Measurements from ENCODE around the gene A2M. TPM values are rescaled to one million over a fixed set of nuclear protein-coding genes. Genes with fewer than 3 reads are reported as not detected.

A2M gene
- total and polyA plus RNA-seq, 2 of the 4 experiments (the other 2 are of a cell fraction), result 1.1 to 3.2 TPM

GRCh38 chr12:9147461-9147860 is 31.7 kb upstream of the A2M start:
- Histone ChIP-seq H2AK9ac (replicated peaks; ENCODE audit: low read depth, low read length, poor library complexity) (no peak overlapping the region), H3K56ac (ENCODE audit: extremely low read depth, insufficient read depth, low read length) (no peak overlapping the region), H3K4me2 (ENCODE audit: low read depth, low read length) (no peak overlapping the region), H3K23ac (ENCODE audit: low read depth, low read length) (no peak overlapping the region), H3K9me3 (ENCODE audit: control insufficient read depth, insufficient read depth, low read length) (peaks cover 7% of the 10 kb centered on the region), H3K18ac (ENCODE audit: low read depth, low read length) (no peak overlapping the region), H2AFZ (replicated peaks; ENCODE audit: low read length, poor library complexity) (no peak overlapping the region), H2BK20ac (ENCODE audit: low read depth, low read length) (no peak overlapping the region), H3K27ac (ENCODE audit: insufficient read depth, low read length) (no peak overlapping the region), H2BK120ac (ENCODE audit: low read depth, low read length) (no peak overlapping the region), H3K36me3 (ENCODE audit: control insufficient read depth, insufficient read depth, low read length) (no peaks in the 10 kb centered on the region), H4K20me1 (ENCODE audit: insufficient read depth, low read length) (no peaks in the 10 kb centered on the region), H3K9ac (ENCODE audit: low read depth, low read length) (no peak overlapping the region), H3K4ac (ENCODE audit: low read depth, low read length) (no peak overlapping the region), H4K5ac (ENCODE audit: low read depth, low read length) (no peak overlapping the region), H2AK5ac (ENCODE audit: low read depth, low read length) (no peak overlapping the region), H4K8ac (ENCODE audit: low read depth in 2 of 2, low read length in 2 of 2) (no peak overlapping the region), H2BK15ac (ENCODE audit: low read depth, low read length) (no peak overlapping the region), H3K4me1 (ENCODE audit: control insufficient read depth, insufficient read depth, low read length) (no peaks in the 10 kb centered on the region), H3K4me3 (ENCODE audit: insufficient read depth, low read depth, low read length) (no peak overlapping the region), H4K91ac (ENCODE audit: insufficient read depth, low read depth, low read length) (no peak overlapping the region), H2BK5ac (ENCODE audit: low read depth, low read length, poor library complexity, severe bottlenecking) (no peak overlapping the region), H3K14ac (replicated peaks; ENCODE audit: low read depth, low read length) (no peak overlapping the region), H3K79me1 (ENCODE audit: low read depth in 1 of 2, low read length in 2 of 2) (no peaks in the 10 kb centered on the region), H3K27me3 (ENCODE audit: control insufficient read depth, insufficient read depth, low read length) (no peaks in the 10 kb centered on the region), H3K9me1 (ENCODE audit: insufficient read depth, low read length) (no peaks in the 10 kb centered on the region)
- no TSS peak for BruUV-seq (replicated peaks)
- no peak for DNase-seq
- dilution Hi-C loops (cut with HindIII; ENCODE audit: low sequenced_read_pairs, unreplicated experiment) (no loop called here), intact Hi-C loops (cut with micrococcal nuclease) (no loop called here), in situ Hi-C loops (cut with MboI; ENCODE audit: low sequenced_read_pairs) (no loop called here)
- POLR2A ChIA-PET (ENCODE audit: unreplicated experiment), result no interaction called here
- no peak for ATAC-seq (ENCODE audit: low read depth)
- CTCF ChIA-PET, result no interaction called here
- no peak for TF ChIP-seq RFX5 (IDR thresholded peaks at IDR 0.05; ENCODE audit: low read depth, low read length)
- TF ChIP-seq CEBPB (IDR thresholded peaks at IDR 0.05; ENCODE audit: low read depth, low read length), result no peak
- no peak for TF ChIP-seq MAFK (IDR thresholded peaks at IDR 0.05; ENCODE audit: low read depth, low read length)
- no peak for TF ChIP-seq POLR2A (IDR thresholded peaks at IDR 0.05; ENCODE audit: low read depth, low read length)
- TF ChIP-seq RCOR1 (IDR thresholded peaks at IDR 0.05; ENCODE audit: insufficient replicate concordance, low read length), result no peak
- TF ChIP-seq RAD21 (IDR thresholded peaks at IDR 0.05; ENCODE audit: low read length), result no peak
- TF ChIP-seq CHD1 (IDR thresholded peaks at IDR 0.05; ENCODE audit: low read depth, low read length), result no peak
- TF ChIP-seq MAZ (IDR thresholded peaks at IDR 0.05; ENCODE audit: borderline replicate concordance, low read depth, low read length), result no peak
- no peak for TF ChIP-seq NFE2L2 (IDR thresholded peaks at IDR 0.05; ENCODE audit: low read depth, low read length)
- TF ChIP-seq MXI1 (IDR thresholded peaks at IDR 0.05; ENCODE audit: borderline replicate concordance, low read depth, low read length), result no peak
- TF ChIP-seq CTCF (conservative IDR thresholded peaks at IDR 0.05; ENCODE audit: low read depth, low read length), result no peak
- TF ChIP-seq FOS (IDR thresholded peaks at IDR 0.05; ENCODE audit: low read depth, low read length), result no peak
- TF ChIP-seq BHLHE40 (IDR thresholded peaks at IDR 0.05; ENCODE audit: low read depth, low read length), result no peak
- TF ChIP-seq ELK1 (IDR thresholded peaks at IDR 0.05; ENCODE audit: borderline replicate concordance, low read depth, low read length), result no peak
- TF ChIP-seq SMC3 (IDR thresholded peaks at IDR 0.05; ENCODE audit: low read depth, low read length), result no peak
- no peak for TF ChIP-seq USF2 (IDR thresholded peaks at IDR 0.05; ENCODE audit: low read depth, low read length)
- no CpG with 5 or more reads among the region's 2 CpGs for WGBS, 2 experiments (ENCODE audit: extremely low coverage in 2 of 2, insufficient read length in 1 of 2)
